ENCODE measurements around the gene CRYL1.
"Not testable (repeated sequence)": the region's sequence is repeated elsewhere in the genome, so short reads cannot be mapped to it uniquely, and the experiment has no call there.

DNA sequence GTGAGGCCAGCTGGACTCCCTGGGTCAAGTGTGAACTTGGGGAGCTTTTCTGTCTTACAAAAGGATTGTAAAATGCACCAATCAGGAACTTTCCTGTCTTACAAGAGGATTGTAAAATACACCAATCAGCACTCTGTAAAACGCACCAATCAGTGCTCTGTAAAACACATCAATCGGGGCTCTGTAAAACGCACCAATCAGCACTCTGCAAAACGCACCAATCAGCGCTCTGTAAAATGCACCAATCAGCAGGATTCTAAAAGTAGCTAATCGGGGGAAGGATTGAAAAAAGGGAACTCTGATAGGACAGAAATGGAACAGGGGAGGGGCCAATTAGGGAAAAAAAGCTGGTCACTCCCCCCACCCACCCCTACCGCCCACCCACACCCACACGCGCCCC is 91.4 kb downstream of the CRYL1 start:
- not testable (repeated sequence) for TF ChIP-seq NR3C1 (IDR thresholded peaks at IDR 0.05); HOXA7 (CRISPR knock-in tag; IDR thresholded peaks at IDR 0.05)
- TF ChIP-seq, protein P1, sequence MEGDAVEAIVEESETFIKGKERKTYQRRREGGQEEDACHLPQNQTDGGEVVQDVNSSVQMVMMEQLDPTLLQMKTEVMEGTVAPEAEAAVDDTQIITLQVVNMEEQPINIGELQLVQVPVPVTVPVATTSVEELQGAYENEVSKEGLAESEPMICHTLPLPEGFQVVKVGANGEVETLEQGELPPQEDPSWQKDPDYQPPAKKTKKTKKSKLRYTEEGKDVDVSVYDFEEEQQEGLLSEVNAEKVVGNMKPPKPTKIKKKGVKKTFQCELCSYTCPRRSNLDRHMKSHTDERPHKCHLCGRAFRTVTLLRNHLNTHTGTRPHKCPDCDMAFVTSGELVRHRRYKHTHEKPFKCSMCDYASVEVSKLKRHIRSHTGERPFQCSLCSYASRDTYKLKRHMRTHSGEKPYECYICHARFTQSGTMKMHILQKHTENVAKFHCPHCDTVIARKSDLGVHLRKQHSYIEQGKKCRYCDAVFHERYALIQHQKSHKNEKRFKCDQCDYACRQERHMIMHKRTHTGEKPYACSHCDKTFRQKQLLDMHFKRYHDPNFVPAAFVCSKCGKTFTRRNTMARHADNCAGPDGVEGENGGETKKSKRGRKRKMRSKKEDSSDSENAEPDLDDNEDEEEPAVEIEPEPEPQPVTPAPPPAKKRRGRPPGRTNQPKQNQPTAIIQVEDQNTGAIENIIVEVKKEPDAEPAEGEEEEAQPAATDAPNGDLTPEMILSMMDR (IDR thresholded peaks at IDR 0.05), result not testable (repeated sequence)
